AG08396 (cell line): Measurements from ENCODE around the gene CDC42EP1.

Experiments used
- DNase-seq: peaks from one replicate; pipeline ENCODE4 v3.0.0; 2012; ENCODE audit warnings: low spot score, mixed read lengths

The CDC42EP1 gene

DNA sequence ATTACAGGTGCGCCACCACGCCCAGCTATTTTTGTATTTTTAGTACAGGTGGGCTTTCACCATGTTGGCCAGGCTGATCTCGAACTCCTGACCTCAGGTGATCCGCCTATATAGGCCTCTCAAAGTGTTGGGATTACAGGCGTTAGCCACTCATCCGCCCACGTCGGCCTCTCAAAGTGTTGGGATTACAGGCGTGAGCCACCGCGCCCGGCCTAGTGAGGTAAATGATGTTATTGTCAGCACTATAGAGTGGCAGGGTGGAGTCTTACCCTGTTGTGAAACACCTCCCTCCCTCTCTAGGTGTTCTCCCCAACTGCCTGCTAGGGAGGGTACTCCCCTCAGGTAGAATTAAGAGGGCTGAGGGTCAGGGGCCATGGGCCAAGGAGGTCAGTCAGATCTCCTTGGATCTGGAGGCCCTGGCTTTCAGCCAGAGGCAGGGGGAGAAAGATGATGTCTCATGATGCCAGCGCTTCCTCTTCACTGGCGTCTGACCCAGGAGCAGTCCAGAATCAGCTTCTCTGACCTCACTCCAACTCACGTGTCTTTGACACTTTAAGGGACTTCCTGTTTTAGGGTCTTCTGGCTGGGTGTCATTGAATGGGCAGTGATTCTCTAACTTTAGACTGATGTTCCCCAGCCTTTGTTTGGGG lies 50.3 kb downstream of the CDC42EP1 start:
- DNase-seq = no peak

DNA sequence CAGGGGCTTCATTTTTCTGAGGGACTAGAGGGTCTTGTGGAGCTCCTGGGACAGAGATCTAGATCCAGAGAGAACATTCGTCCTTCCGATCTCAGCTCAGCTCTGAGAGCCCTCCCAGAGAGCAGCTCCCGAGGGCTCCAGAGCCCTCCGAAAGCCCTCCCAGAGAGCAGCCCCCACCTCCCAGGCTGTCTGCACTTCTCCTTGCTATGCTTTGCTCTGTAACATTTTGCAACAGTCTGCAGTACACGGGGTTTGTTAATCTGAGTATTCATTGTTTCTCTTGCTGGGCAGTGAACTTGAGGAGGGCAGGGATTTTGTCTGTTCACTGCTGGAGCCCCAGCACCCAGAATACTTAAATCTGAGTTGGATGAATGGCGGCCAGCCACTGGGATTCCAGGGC lies 50.9 kb downstream of the CDC42EP1 start:
- no peak for DNase-seq

DNA sequence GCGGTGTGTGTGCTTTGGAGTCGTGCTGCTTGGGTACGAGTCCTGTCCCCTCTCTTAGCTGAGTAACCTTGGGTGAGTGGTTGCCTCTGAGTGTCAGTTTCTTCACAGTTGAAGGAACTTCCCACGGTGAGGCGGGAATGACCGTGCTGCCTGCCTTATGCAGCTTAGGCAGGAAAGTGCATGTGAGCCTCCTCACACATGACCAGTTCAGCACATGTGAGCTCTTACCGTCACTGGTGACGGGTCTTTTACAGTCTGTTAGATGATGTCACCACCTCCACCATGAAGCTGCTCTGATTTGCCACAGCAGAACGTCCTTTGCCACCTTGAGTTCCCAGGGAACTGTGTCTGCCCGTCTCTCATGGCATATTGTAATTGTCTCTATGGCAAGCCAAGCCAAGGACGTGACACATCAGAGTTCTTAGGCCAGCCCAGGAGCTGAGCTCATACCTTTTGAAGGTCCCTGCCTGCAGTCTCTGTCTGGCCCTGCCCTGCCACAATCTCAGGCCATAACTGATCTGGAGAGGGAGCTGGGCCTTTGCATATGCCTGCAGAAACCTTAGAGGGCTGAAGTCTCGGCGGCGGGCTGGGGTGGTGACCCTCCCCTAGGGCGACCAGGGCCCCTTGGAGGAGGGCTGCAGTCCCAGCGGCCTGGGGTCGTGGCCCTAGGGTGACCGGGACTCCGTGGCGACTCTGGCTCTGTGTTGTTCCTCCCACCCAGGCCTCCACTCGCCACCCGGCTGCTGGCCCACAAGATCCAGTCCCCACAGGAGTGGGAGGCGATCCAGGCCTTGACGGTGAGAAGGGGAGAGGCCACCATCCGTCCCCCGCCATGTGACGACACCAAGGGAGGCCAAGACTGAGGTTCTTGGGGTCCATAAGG lies 56.2 kb downstream of the CDC42EP1 start:
- no peak for DNase-seq

DNA sequence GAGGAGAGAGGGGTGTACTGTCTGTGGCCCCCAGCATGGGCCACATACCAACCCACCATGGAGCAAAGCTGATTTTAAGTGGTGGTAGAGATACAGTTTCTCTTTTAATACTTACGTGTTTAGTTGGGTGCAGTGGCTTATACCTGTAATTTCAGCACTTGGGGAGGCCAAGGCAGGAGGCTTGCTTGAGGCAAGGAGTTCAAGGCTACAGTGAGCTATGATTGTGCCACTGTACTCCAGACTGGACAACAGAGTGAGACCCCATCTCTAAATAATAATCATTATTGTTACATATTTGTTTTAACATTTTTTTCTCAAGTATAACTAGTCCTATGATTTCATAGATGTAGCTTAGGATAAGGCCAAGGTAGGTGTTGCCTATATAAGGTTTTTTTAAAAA lies 57.2 kb downstream of the CDC42EP1 start:
- DNase-seq = no peak

DNA sequence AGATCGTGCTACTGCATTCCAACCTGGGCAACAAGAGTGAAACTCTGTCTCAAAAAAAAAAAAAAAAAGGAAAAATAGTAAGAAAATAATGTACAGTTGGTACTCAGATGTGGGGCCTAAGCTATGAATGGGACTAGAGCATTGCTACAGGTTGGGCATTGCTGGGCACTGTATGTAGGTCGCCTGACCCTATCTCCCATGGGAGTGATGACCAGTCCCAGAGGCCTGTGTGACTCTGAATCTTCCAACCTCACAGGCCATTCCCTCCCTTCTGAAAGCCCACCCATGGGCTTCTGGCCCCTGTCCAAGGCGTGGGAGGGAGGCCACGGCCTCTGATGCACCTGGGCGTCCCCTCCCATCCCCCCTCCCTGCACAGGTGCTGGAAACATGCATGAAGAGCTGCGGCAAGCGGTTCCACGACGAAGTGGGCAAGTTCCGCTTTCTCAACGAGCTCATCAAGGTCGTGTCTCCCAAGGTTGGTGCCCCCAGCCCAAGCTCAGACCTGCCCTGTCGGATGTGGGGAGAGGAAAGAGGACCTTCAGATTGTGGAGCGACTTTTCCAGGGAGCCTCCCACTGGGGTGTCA lies 57.9 kb downstream of the CDC42EP1 start:
- DNase-seq = no peak

DNA sequence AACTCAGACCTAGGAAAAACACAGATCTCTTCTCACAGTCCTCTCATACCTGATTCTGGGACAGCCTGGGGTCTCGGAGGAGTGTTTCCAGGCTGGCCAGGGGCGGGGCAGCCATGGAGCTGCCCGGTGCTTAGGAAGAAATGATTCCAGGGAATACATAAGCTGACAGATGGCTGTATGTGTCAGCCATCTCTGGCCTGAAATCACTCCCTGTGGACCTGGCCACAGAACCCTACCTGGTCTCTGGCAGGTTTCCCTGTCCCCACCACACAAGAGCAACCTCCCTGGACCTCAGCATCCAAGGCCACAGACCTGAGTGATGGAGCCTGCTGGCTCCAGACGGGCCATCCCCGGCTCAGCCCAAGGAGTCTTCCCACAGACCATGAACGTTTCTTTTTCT lies 58.4 kb downstream of the CDC42EP1 start:
- no peak for DNase-seq
